ENCODE results near the gene PRSS22. TPM values are rescaled to one million over a fixed set of nuclear protein-coding genes. Genes with fewer than 3 reads are reported as not detected.

The PRSS22 gene
- total RNA-seq, 4 donors from 2014 or later, result 1.2 to 7.7 (median 4.6) TPM

DNA sequence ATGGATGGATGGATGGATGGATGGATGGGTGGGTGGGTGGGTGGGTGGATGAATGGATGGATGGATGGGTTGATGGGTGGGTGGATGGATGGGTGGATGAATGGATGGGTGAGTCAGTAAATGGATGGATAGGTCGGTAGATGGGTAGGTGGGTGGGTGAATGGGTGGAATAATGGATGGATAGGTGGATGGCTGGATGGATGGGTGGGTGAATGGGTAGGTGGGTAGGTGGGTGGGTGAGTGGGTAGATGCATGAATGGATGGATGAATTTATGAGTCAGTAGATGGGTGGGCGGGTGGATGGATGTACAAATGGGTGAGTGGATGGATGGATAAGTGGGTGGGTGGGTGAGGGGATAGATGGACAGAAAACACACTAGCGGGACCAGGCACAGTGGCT is 23.0 kb downstream of the PRSS22 start:
- Histone ChIP-seq H3K36me3 (no peaks in the 10 kb centered on the region), H3K27ac (no peak overlapping the region), H3K27me3 (no peaks in the 10 kb centered on the region), H3K4me1 (no peaks in the 10 kb centered on the region), H3K9me3 (no peaks in the 10 kb centered on the region), H3K4me3 (replicated peaks in 1 of 3) (no peak overlapping the region)
- 87 to 88% methylated on average over 3 of the region's 3 CpGs for WGBS, 2 donors
- no peak for DNase-seq
- intact Hi-C loops (cut with DNase I), result no loop called here
- TF ChIP-seq, protein P1, sequence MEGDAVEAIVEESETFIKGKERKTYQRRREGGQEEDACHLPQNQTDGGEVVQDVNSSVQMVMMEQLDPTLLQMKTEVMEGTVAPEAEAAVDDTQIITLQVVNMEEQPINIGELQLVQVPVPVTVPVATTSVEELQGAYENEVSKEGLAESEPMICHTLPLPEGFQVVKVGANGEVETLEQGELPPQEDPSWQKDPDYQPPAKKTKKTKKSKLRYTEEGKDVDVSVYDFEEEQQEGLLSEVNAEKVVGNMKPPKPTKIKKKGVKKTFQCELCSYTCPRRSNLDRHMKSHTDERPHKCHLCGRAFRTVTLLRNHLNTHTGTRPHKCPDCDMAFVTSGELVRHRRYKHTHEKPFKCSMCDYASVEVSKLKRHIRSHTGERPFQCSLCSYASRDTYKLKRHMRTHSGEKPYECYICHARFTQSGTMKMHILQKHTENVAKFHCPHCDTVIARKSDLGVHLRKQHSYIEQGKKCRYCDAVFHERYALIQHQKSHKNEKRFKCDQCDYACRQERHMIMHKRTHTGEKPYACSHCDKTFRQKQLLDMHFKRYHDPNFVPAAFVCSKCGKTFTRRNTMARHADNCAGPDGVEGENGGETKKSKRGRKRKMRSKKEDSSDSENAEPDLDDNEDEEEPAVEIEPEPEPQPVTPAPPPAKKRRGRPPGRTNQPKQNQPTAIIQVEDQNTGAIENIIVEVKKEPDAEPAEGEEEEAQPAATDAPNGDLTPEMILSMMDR (IDR thresholded peaks at IDR 0.05), result no peak
- TF ChIP-seq POLR2A (IDR thresholded peaks at IDR 0.05), result no peak

- intact Hi-C loops (cut with DNase I), result no loop called here
- Histone ChIP-seq H3K27me3 (no peaks in the 10 kb centered on the region), H3K4me1 (no peaks in the 10 kb centered on the region), H3K27ac (no peak overlapping the region), H3K36me3 (no peaks in the 10 kb centered on the region), H3K9me3 (no peaks in the 10 kb centered on the region), H3K4me3 (replicated peaks in 1 of 3) (no peak overlapping the region)
- TF ChIP-seq, protein P1 (IDR thresholded peaks at IDR 0.05), result no peak
- TF ChIP-seq POLR2A (IDR thresholded peaks at IDR 0.05), result no peak
- no peak for DNase-seq
- 66 to 71% methylated on average over 5 to 7 of the region's 7 CpGs for WGBS, 2 donors
Measured at GRCh38 chr16:2833776-2834175, 24.2 kb downstream of the PRSS22 start.

- no peaks in the 10 kb centered on the region for H3K9me3 ChIP-seq
- intact Hi-C loops (cut with DNase I), result no loop called here
- no peak overlapping the region for H3K4me3 ChIP-seq (replicated peaks in 1 of 3)
- no peaks in the 10 kb centered on the region for H3K27me3 ChIP-seq
- WGBS, 2 donors, result 73 to 75% methylated on average over 7 to 14 of the region's 15 CpGs
- H3K4me1 ChIP-seq, result no peaks in the 10 kb centered on the region
- no peak for TF ChIP-seq POLR2A (IDR thresholded peaks at IDR 0.05)
- TF ChIP-seq, protein P1 (IDR thresholded peaks at IDR 0.05), result no peak
- no peak overlapping the region for H3K27ac ChIP-seq
- no peak for DNase-seq
- H3K36me3 ChIP-seq, result no peaks in the 10 kb centered on the region
Measured at GRCh38 chr16:2831203-2831602, 26.8 kb downstream of the PRSS22 start.

- DNase-seq, result no peak
- Histone ChIP-seq H3K4me3 (replicated peaks in 1 of 3) (no peak overlapping the region), H3K4me1 (no peaks in the 10 kb centered on the region), H3K36me3 (no peaks in the 10 kb centered on the region), H3K9me3 (no peaks in the 10 kb centered on the region), H3K27ac (no peak overlapping the region), H3K27me3 (no peaks in the 10 kb centered on the region)
- TF ChIP-seq, protein P1 (IDR thresholded peaks at IDR 0.05), result no peak
- TF ChIP-seq POLR2A (IDR thresholded peaks at IDR 0.05), result no peak
- intact Hi-C loops (cut with DNase I), result no loop called here
- 100% methylated on average over 1 of the region's 5 CpGs; no CpG with 5 or more reads in 1 of the 2 donors for WGBS, 2 donors
Measured at GRCh38 chr16:2830355-2830695, 27.6 kb downstream of the PRSS22 start.

DNA sequence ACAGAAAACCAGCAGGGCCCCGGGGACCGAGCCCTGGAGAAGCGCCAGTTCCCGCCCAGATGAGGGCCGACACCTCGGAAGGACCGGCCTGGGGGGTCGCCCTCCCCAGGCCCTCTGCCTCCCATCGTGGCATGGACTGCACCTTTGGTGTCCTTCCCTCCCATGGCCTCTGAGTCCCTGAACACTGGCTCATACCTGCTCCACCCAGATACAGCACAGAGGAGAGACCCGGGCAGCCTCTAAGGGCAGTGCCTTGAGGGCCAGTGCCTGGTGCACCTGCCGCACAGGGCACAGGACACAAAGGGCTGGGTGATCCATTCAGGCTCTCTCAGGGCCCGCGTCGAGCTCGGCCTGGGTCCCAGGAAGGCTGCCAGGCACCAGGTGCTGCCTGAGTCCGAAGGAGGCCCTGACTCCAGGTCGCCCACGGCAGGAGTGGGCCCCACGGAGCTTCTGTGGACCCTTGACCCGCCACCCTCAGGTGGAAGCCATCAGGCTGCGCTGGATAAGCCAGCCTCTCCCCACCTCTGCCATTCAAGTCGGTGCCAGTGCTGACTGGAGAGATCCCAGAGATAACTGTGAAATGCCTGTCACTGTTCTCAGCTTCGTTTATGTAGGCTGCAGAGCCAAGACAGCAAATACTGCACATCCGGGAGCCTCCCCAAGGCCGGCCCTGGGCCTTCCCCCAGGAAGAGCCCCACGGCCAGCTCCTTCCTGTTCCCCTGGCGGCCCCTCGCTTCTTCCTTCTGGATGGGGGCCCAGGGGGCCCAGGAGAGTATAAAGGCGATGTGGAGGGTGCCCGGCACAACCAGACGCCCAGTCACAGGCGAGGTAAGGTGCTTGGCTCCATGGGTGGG is 28.2 kb downstream of the PRSS22 start, which contains the start of gene ZG16B:
ZG16B (plus strand) TSS at position 803 of the 854 bp plus-strand sequence. CDS start 139 bp downstream, outside the sequence.
- no peaks in the 10 kb centered on the region for H3K4me1 ChIP-seq
- H3K9me3 ChIP-seq, result no peaks in the 10 kb centered on the region
- DNase-seq, result no peak
- 72 to 81% methylated on average over 16 of the region's 32 CpGs for WGBS, 2 donors
- H3K27ac ChIP-seq, result no peak within 1 kb of the TSS
- intact Hi-C loops (cut with DNase I), result no loop called here
- TF ChIP-seq, protein P1 (IDR thresholded peaks at IDR 0.05), result no peak
- TF ChIP-seq POLR2A (IDR thresholded peaks at IDR 0.05), result no peak
- H3K27me3 ChIP-seq, result no peaks in the 10 kb centered on the region
- no peaks in the 10 kb centered on the region for H3K36me3 ChIP-seq
- no peak within 1 kb of the TSS for H3K4me3 ChIP-seq (replicated peaks in 1 of 3)

Data from thyroid gland (tissue), 4 donors.